ENCODE measurements around the gene UPP2. TPM values are rescaled to one million over a fixed set of nuclear protein-coding genes. Genes with fewer than 3 reads are reported as not detected.

The UPP2 gene
- total RNA-seq, 1 experiment from 2014 or later: not detected

- no peaks in the 10 kb centered on the region for H3K4me1 Mint-ChIP-seq (ENCODE audit: insufficient read depth, unreplicated experiment)
- peaks cover 19% of the 10 kb centered on the region for H3K27me3 Mint-ChIP-seq (ENCODE audit: insufficient read depth, unreplicated experiment)
- TF ChIP-seq, protein P1, sequence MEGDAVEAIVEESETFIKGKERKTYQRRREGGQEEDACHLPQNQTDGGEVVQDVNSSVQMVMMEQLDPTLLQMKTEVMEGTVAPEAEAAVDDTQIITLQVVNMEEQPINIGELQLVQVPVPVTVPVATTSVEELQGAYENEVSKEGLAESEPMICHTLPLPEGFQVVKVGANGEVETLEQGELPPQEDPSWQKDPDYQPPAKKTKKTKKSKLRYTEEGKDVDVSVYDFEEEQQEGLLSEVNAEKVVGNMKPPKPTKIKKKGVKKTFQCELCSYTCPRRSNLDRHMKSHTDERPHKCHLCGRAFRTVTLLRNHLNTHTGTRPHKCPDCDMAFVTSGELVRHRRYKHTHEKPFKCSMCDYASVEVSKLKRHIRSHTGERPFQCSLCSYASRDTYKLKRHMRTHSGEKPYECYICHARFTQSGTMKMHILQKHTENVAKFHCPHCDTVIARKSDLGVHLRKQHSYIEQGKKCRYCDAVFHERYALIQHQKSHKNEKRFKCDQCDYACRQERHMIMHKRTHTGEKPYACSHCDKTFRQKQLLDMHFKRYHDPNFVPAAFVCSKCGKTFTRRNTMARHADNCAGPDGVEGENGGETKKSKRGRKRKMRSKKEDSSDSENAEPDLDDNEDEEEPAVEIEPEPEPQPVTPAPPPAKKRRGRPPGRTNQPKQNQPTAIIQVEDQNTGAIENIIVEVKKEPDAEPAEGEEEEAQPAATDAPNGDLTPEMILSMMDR (IDR thresholded peaks at IDR 0.05; ENCODE audit: unreplicated experiment): no peak
- intact Hi-C loops (cut with micrococcal nuclease): loop anchor here (5.0 kb wide), 1 partner anchor 435 kb away; no protein-coding TSS in a partner anchor
- no peaks in the 10 kb centered on the region for H3K9me3 Mint-ChIP-seq (ENCODE audit: unreplicated experiment)
- no peak overlapping the region for H3K27ac Mint-ChIP-seq (ENCODE audit: low read depth, unreplicated experiment)
- H3K4me3 Mint-ChIP-seq (ENCODE audit: unreplicated experiment): no peak overlapping the region
- ChIA-PET POLR2A (no interaction called here), CTCF (no interaction called here)
- no TSS peak for BruUV-seq (replicated peaks)
- H3K36me3 Mint-ChIP-seq (ENCODE audit: insufficient read depth, unreplicated experiment): no peaks in the 10 kb centered on the region
- no peak for DNase-seq (ENCODE audit: unreplicated experiment)
These were observed 81.1 kb downstream of the UPP2 start for GRCh38 chr2:158182676-158183295.

DNA sequence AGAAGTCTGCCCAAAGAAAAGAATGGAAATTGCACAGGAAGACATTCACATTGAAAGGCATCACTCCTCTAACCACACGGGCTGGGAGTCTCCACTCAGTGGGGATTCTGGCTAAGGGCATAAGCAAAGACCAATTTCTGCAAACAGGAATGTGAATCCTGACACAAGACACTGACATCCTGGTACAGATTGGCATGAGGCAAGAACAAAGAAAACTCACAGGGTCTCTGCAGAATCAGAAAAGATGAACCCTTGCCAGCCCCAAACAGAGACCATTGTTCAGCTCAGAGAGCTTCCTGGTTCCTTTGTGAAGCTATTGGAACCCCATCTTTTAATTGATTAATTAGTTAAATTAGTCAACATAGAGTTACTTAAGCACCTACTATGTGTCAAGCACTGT, 82.3 kb downstream of the UPP2 start:
- Mint-ChIP-seq H3K36me3 (ENCODE audit: insufficient read depth, unreplicated experiment) (no peaks in the 10 kb centered on the region), H3K4me3 (ENCODE audit: unreplicated experiment) (no peak overlapping the region), H3K27ac (ENCODE audit: low read depth, unreplicated experiment) (no peak overlapping the region), H3K4me1 (ENCODE audit: insufficient read depth, unreplicated experiment) (no peaks in the 10 kb centered on the region), H3K9me3 (ENCODE audit: unreplicated experiment) (no peaks in the 10 kb centered on the region), H3K27me3 (ENCODE audit: insufficient read depth, unreplicated experiment) (peaks cover 19% of the 10 kb centered on the region)
- no peak for DNase-seq (ENCODE audit: unreplicated experiment)
- ChIA-PET CTCF (interaction anchor here (0.5 to 1.5 kb wide), 4 partner anchors 162 to 562 kb away, joined by 3 to 8 read pairs (median 4); no protein-coding TSS in a partner anchor), POLR2A (no interaction called here)
- BruUV-seq (replicated peaks): no TSS peak
- intact Hi-C loops (cut with micrococcal nuclease): loop anchor here (5.0 kb wide), 1 partner anchor 433 kb away; no protein-coding TSS in a partner anchor
- TF ChIP-seq, protein P1 (IDR thresholded peaks at IDR 0.05; ENCODE audit: unreplicated experiment): no peak

- no peak for DNase-seq (ENCODE audit: unreplicated experiment)
- intact Hi-C loops (cut with micrococcal nuclease): loop anchor here (5.0 kb wide), 1 partner anchor 433 kb away; no protein-coding TSS in a partner anchor
- ChIA-PET POLR2A (no interaction called here), CTCF (interaction anchor here (0.6 to 1.5 kb wide), 2 partner anchors 274 to 561 kb away, joined by 3 read pairs; no protein-coding TSS in a partner anchor)
- Mint-ChIP-seq H3K4me3 (ENCODE audit: unreplicated experiment) (no peak overlapping the region), H3K27me3 (ENCODE audit: insufficient read depth, unreplicated experiment) (peaks cover 19% of the 10 kb centered on the region), H3K27ac (ENCODE audit: low read depth, unreplicated experiment) (no peak overlapping the region), H3K36me3 (ENCODE audit: insufficient read depth, unreplicated experiment) (no peaks in the 10 kb centered on the region), H3K9me3 (ENCODE audit: unreplicated experiment) (no peaks in the 10 kb centered on the region), H3K4me1 (ENCODE audit: insufficient read depth, unreplicated experiment) (no peaks in the 10 kb centered on the region)
- TF ChIP-seq, protein P1 (IDR thresholded peaks at IDR 0.05; ENCODE audit: unreplicated experiment): no peak
- BruUV-seq (replicated peaks): no TSS peak
These were observed 83.1 kb downstream of the UPP2 start for GRCh38 chr2:158184556-158185343.

Other genes with a start within 250 kb of the UPP2 start
- gene ACVR1, start 225.5 kb upstream of the UPP2 start, total RNA-seq (2022): 26.4 and 41.4 TPM in 2 replicates

Measured in MCF 10A (cell line).